Parathyroid adenoma (tissue), 2 donors: ENCODE measurements around the gene LSAMP.
"Not testable (repeated sequence)": the region's sequence is repeated elsewhere in the genome, so short reads cannot be mapped to it uniquely, and the experiment has no call there.

ENCODE experiments used
- H2AFZ ChIP-seq: fragments of 300-600 bp; sonication (generic); one replicate; pipeline ENCODE4 v1.7.0; 2017; ENCODE audit warnings: antibody characterized with exemption, mild to moderate bottlenecking
- H3K27ac ChIP-seq: fragments of 300-600 bp; sonication (generic); one replicate; pipeline ENCODE4 v1.7.0; 2017
- H3K27me3 ChIP-seq: fragments of 300-600 bp; sonication (generic); one replicate; pipeline ENCODE4 v1.7.0; 2017; ENCODE audit warnings: low read length; ENCODE audit not compliant: control insufficient read depth, insufficient read depth
- H3K36me3 ChIP-seq: fragments of 300-600 bp; sonication (generic); one replicate; pipeline ENCODE4 v1.7.0; 2017; ENCODE audit warnings: low read length; ENCODE audit not compliant: control insufficient read depth, insufficient read depth
- H3K4me1 ChIP-seq: fragments of 300-600 bp; sonication (generic); one replicate; pipeline ENCODE4 v1.7.0; 2017; ENCODE audit warnings: control low read depth
- H3K4me2 ChIP-seq: fragments of 300-600 bp; sonication (generic); one replicate; pipeline ENCODE4 v1.7.0; 2017; ENCODE audit warnings: low read length
- H3K4me3 ChIP-seq: fragments of 300-600 bp; sonication (generic); one replicate; pipeline ENCODE4 v1.7.0; 2017; ENCODE audit warnings: low read depth, low read length
- H3K79me2 ChIP-seq: fragments of 300-600 bp; sonication (generic); one replicate; pipeline ENCODE4 v1.7.0; 2017; ENCODE audit warnings: control low read depth
- H3K9ac ChIP-seq: fragments of 300-600 bp; sonication (generic); one replicate; pipeline ENCODE4 v1.7.0; 2017; ENCODE audit warnings: mild to moderate bottlenecking
- H3K9me3 ChIP-seq: fragments of 300-600 bp; sonication (generic); one replicate; pipeline ENCODE4 v1.7.0; 2017; ENCODE audit warnings: low read length; ENCODE audit not compliant: control insufficient read depth
- CTCF ChIP-seq: fragments of 300-600 bp; sonication (generic); IDR thresholded peaks from one replicate; pipeline ENCODE4 v1.7.0; 2017; ENCODE audit warnings: antibody characterized with exemption, mild to moderate bottlenecking
- donor health status: primary hyperparathyroidism.

The LSAMP gene

GRCh38 chr3:115766587-115767482 is 678.5 kb downstream of the LSAMP start:
- Histone ChIP-seq H3K4me3 (no peak overlapping the region), H3K4me1 (no peaks in the 10 kb centered on the region), H3K4me2 (no peak overlapping the region), H2AFZ (no peak overlapping the region), H3K27ac (no peak overlapping the region), H3K9me3 (no peaks in the 10 kb centered on the region), H3K79me2 (no peaks in the 10 kb centered on the region), H3K36me3 (no peaks in the 10 kb centered on the region), H3K27me3 (no peaks in the 10 kb centered on the region), H3K9ac (no peak overlapping the region)
- no peak for TF ChIP-seq CTCF

- no peak for TF ChIP-seq CTCF
- no peak overlapping the region for H3K4me2 ChIP-seq
- no peaks in the 10 kb centered on the region for H3K36me3 ChIP-seq
- no peaks in the 10 kb centered on the region for H3K9me3 ChIP-seq
- H2AFZ ChIP-seq = no peak overlapping the region
- H3K4me1 ChIP-seq = no peaks in the 10 kb centered on the region
- no peaks in the 10 kb centered on the region for H3K79me2 ChIP-seq
- H3K9ac ChIP-seq = no peak overlapping the region
- no peak overlapping the region for H3K4me3 ChIP-seq
- no peaks in the 10 kb centered on the region for H3K27me3 ChIP-seq
- H3K27ac ChIP-seq = no peak overlapping the region
These were observed 683.4 kb downstream of the LSAMP start for GRCh38 chr3:115761927-115762305.

GRCh38 chr3:115760716-115761115 is 684.6 kb downstream of the LSAMP start:
- H3K9ac ChIP-seq = no peak overlapping the region
- no peak overlapping the region for H2AFZ ChIP-seq
- H3K27ac ChIP-seq = no peak overlapping the region
- no peaks in the 10 kb centered on the region for H3K9me3 ChIP-seq
- TF ChIP-seq CTCF = no peak
- H3K4me3 ChIP-seq = no peak overlapping the region
- no peaks in the 10 kb centered on the region for H3K27me3 ChIP-seq
- no peaks in the 10 kb centered on the region for H3K79me2 ChIP-seq
- H3K4me1 ChIP-seq = no peaks in the 10 kb centered on the region
- no peak overlapping the region for H3K4me2 ChIP-seq
- H3K36me3 ChIP-seq = no peaks in the 10 kb centered on the region

- Histone ChIP-seq H3K4me1 (no peaks in the 10 kb centered on the region), H3K27me3 (no peaks in the 10 kb centered on the region)
These were observed 687.1 kb downstream of the LSAMP start for GRCh38 chr3:115758076-115758763.

GRCh38 chr3:115752978-115753377 is 692.3 kb downstream of the LSAMP start:
- not testable (repeated sequence) for H3K9me3 ChIP-seq, H3K27me3 ChIP-seq, H3K36me3 ChIP-seq, H3K4me1 ChIP-seq, H2AFZ ChIP-seq, H3K4me2 ChIP-seq, H3K27ac ChIP-seq, H3K9ac ChIP-seq, H3K4me3 ChIP-seq, H3K79me2 ChIP-seq

More at GRCh38 chr3:115758076-115758763, 687.1 kb downstream of the LSAMP start:
- Histone ChIP-seq H3K9ac (no peak overlapping the region), H3K9me3 (no peaks in the 10 kb centered on the region), H3K4me2 (no peak overlapping the region), H2AFZ (no peak overlapping the region), H3K36me3 (no peaks in the 10 kb centered on the region), H3K79me2 (no peaks in the 10 kb centered on the region), H3K4me3 (no peak overlapping the region), H3K27ac (no peak overlapping the region)
- no peak for TF ChIP-seq CTCF
